GM12864 (cell line): ENCODE measurements around the gene GATB.

Experiments used
- DNase-seq: peaks from one replicate; pipeline ENCODE4 v3.0.0-alpha.2; 2011; ENCODE audit warnings: low read depth
- H3K4me3 ChIP-seq: 2 replicates; pipeline ENCODE4 v1.5.1; 2011; ENCODE audit warnings: mild to moderate bottlenecking, low read depth, low read length, control low read depth
- CTCF ChIP-seq: IDR thresholded peaks from 2 replicates; pipeline ENCODE4 v1.5.1; 2011; ENCODE audit warnings: low read depth, mild to moderate bottlenecking, moderate library complexity, low read length, control low read depth, inconsistent platforms; ENCODE audit errors: missing control alignments

The GATB gene

GRCh38 chr4:151774324-151774723 is 13.5 kb upstream of the GATB start:
- TF ChIP-seq CTCF = no peak
- H3K4me3 ChIP-seq = no peak overlapping the region
- no peak for DNase-seq

DNA sequence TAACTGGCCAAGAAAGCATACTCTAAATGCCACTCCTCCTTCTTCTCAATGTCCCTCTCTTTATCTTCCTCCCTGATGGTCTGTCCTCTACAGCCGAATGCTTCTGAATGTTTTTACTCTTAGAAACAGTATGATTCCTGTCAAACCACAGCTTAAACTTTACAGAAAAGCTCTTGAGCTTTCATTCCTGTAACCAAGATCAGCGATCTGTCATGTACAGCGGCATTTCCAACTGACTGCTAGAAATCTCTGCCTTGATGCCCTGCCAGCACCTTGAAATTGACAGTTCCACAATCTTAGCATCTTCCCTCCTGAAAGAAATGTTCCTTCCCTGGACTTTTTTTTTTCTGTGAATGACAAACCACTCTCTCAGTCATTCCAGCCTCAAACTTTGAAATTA is 11.5 kb upstream of the GATB start:
- DNase-seq = no peak
- no peak for TF ChIP-seq CTCF
- no peak overlapping the region for H3K4me3 ChIP-seq

GRCh38 chr4:151771664-151772063 is 10.9 kb upstream of the GATB start:
- no peak overlapping the region for H3K4me3 ChIP-seq
- no peak for TF ChIP-seq CTCF
- DNase-seq = no peak

DNA sequence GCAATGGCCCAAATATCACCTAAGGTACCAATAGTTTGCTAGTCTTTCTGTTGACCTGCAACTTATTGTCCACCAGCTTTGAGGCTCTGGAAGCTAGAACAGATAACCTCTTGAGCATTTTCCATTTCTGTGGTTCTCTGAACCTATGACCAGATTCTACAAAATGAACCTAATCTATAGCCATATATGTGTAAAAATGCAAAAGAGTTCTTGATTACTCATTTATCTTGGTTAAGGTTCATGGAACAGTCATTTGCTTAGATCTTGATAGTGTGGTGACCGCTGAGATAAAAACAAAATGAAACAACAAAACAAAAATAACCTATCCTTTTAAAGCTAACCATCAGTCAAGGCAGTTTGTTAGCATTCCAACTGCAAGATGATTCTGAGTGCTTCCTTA is 9.3 kb upstream of the GATB start:
- TF ChIP-seq CTCF = no peak
- H3K4me3 ChIP-seq = no peak overlapping the region
- DNase-seq = no peak

- no peak for TF ChIP-seq CTCF
- DNase-seq = no peak
- H3K4me3 ChIP-seq = no peak overlapping the region
Measured at GRCh38 chr4:151768835-151769234, 8.0 kb upstream of the GATB start.

GRCh38 chr4:151766691-151767090 is 5.9 kb upstream of the GATB start:
- TF ChIP-seq CTCF = peak; percentile 50
- no peak for DNase-seq
- no peak overlapping the region for H3K4me3 ChIP-seq

- peak overlapping the region; percentile 99 for H3K4me3 ChIP-seq
- DNase-seq = no peak
- no peak for TF ChIP-seq CTCF
Measured at GRCh38 chr4:151760002-151760401, 805 bp downstream of the GATB start.
